ENCODE data around the gene POLR3K.
"Not testable (repeated sequence)": the region's sequence is repeated elsewhere in the genome, so short reads cannot be mapped to it uniquely, and the experiment has no call there.

Gene POLR3K

GRCh38 chr16:63998-64913, 10.8 kb upstream of the POLR3K start:
- DNase-seq = no peak

- no peak for DNase-seq
Observed at GRCh38 chr16:63466-63865, 10.1 kb upstream of the POLR3K start.

- DNase-seq = no peak
Observed at GRCh38 chr16:62968-63391, 9.6 kb upstream of the POLR3K start.

GRCh38 chr16:62283-62967, 9.0 kb upstream of the POLR3K start:
- DNase-seq = no peak

GRCh38 chr16:61879-62281, 8.5 kb upstream of the POLR3K start:
- no peak for DNase-seq

- DNase-seq = no peak
Observed at GRCh38 chr16:60929-61878, 7.8 kb upstream of the POLR3K start.

GRCh38 chr16:60166-60565, 6.8 kb upstream of the POLR3K start:
- DNase-seq = no peak

GRCh38 chr16:59440-60059, 6.1 kb upstream of the POLR3K start:
- no peak for DNase-seq

- DNase-seq = no peak
Observed at GRCh38 chr16:58491-59439, 5.4 kb upstream of the POLR3K start.

GRCh38 chr16:57711-58110, 4.3 kb upstream of the POLR3K start:
- DNase-seq = no peak

GRCh38 chr16:56231-56927, 3.0 kb upstream of the POLR3K start:
- DNase-seq = no peak

- DNase-seq = no peak
Observed at GRCh38 chr16:55571-56136, 2.2 kb upstream of the POLR3K start.

GRCh38 chr16:54237-54581, 801 bp upstream of the POLR3K start:
- no peak for DNase-seq

- no peak for DNase-seq
Observed at GRCh38 chr16:50769-51591, 2.4 kb downstream of the POLR3K start.

GRCh38 chr16:47234-47633, 6.2 kb downstream of the POLR3K start:
- DNase-seq = no peak

GRCh38 chr16:46510-46909, 6.9 kb downstream of the POLR3K start:
- DNase-seq = not testable (repeated sequence)

GRCh38 chr16:45454-45853, 8.0 kb downstream of the POLR3K start:
- no peak for DNase-seq

- DNase-seq = no peak
Observed at GRCh38 chr16:44655-45054, 8.8 kb downstream of the POLR3K start.

- no peak for DNase-seq
Observed at GRCh38 chr16:43294-43693, 10.1 kb downstream of the POLR3K start.

GRCh38 chr16:42691-43090, 10.7 kb downstream of the POLR3K start:
- no peak for DNase-seq
